ENCODE data around the gene KRT76. TPM values are rescaled to one million over a fixed set of nuclear protein-coding genes. Genes with fewer than 3 reads are reported as not detected.

Gene KRT76
- total RNA-seq, 4 donors from 2014 or later, result not detected

GRCh38 chr12:52788876-52789636 is 11.9 kb upstream of the KRT76 start:
- DNase-seq (ENCODE audit: extremely low spot score), result no peak

GRCh38 chr12:52788192-52788875 is 11.2 kb upstream of the KRT76 start:
- no peaks in the 10 kb centered on the region for H3K9me3 ChIP-seq
- intact Hi-C loops (cut with DNase I), result no loop called here
- WGBS, result 67% methylated on average over 6 of the region's 6 CpGs

More at GRCh38 chr12:52788876-52789636, 11.9 kb upstream of the KRT76 start:
- intact Hi-C loops (cut with DNase I), result no loop called here
- Histone ChIP-seq H3K9me3 (no peaks in the 10 kb centered on the region), H3K4me3 (no peak overlapping the region), H3K27me3 (peaks cover 0 to 57% (median 13%) of the 10 kb centered on the region in 4 donors), H3K4me1 (peaks cover 0 to 10% (median 8%) of the 10 kb centered on the region in 4 donors), H3K27ac (replicated peaks in 1 of 4) (no peak overlapping the region), H3K36me3 (no peaks in the 10 kb centered on the region)
- no peak for TF ChIP-seq POLR2A (IDR thresholded peaks at IDR 0.05; ENCODE audit: low read depth)
- no peak for TF ChIP-seq EP300 (IDR thresholded peaks at IDR 0.05)
- TF ChIP-seq CTCF (IDR thresholded peaks at IDR 0.05), result no peak
- WGBS, result 89% methylated on average over 11 of the region's 11 CpGs

DNA sequence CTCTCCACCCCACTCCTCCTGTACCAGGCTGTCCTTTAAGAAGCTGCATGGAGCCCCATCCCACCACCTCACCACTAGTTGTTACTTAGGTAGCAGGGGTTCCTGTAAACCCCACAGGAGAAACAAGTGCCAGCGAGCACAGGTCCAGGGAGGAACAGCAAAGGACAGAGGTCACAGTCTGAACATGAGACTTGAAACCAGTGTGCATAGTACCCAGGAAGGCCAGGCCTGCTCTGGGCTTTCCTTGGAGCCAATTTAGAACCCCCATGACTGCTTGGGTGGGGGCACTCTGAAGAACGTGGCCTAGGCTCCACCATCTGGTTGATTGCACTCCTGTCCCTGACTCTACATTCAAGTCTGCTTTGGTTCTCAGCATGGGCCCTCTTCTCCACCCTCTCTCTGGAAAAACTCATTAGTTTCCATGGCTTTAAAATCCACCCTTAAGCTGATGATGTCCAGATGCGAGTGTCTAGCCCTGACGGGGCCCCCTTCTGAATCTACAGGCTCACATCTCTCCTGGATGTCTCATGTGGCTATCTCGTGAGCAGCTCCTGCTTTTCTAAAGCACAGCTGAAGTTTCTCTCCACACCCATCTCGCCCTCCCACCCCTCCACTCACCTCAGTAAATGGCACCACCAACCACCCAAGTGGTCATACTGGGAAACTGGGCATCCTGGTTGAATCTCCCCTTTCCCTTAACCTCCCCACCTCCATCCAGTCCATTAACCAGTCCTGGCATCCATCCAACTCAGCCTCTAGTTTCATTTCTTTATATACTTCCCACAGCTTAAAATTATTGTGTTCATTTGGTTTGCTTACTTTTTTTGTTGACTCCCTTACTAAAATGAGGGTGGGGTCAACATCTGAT is 10.4 kb upstream of the KRT76 start:
- intact Hi-C loops (cut with DNase I), result no loop called here
- Histone ChIP-seq H3K9me3 (no peaks in the 10 kb centered on the region), H3K27me3 (peaks cover 0 to 49% (median 13%) of the 10 kb centered on the region in 4 donors), H3K4me3 (no peak overlapping the region), H3K4me1 (peaks cover 0 to 10% (median 8%) of the 10 kb centered on the region in 4 donors), H3K36me3 (no peaks in the 10 kb centered on the region), H3K27ac (replicated peaks in 1 of 4) (no peak overlapping the region)
- 63% methylated on average over 6 of the region's 6 CpGs for WGBS
- TF ChIP-seq POLR2A (IDR thresholded peaks at IDR 0.05; ENCODE audit: low read depth) (no peak), EP300 (IDR thresholded peaks at IDR 0.05) (no peak), POLR2AphosphoS5 (IDR thresholded peaks at IDR 0.05) (no peak), CTCF (IDR thresholded peaks at IDR 0.05) (no peak)
- no peak for DNase-seq (ENCODE audit: extremely low spot score)

More at GRCh38 chr12:52788192-52788875, 11.2 kb upstream of the KRT76 start:
- Histone ChIP-seq H3K4me1 (peaks cover 0 to 10% (median 8%) of the 10 kb centered on the region in 4 donors), H3K27ac (replicated peaks in 1 of 4) (no peak overlapping the region), H3K4me3 (no peak overlapping the region), H3K36me3 (no peaks in the 10 kb centered on the region), H3K27me3 (peaks cover 0 to 56% (median 13%) of the 10 kb centered on the region in 4 donors)
- TF ChIP-seq POLR2AphosphoS5 (IDR thresholded peaks at IDR 0.05), result no peak
- no peak for TF ChIP-seq POLR2A (IDR thresholded peaks at IDR 0.05; ENCODE audit: low read depth)
- TF ChIP-seq CTCF (IDR thresholded peaks at IDR 0.05), result no peak
- no peak for TF ChIP-seq EP300 (IDR thresholded peaks at IDR 0.05)
- DNase-seq (ENCODE audit: extremely low spot score), result no peak

DNA sequence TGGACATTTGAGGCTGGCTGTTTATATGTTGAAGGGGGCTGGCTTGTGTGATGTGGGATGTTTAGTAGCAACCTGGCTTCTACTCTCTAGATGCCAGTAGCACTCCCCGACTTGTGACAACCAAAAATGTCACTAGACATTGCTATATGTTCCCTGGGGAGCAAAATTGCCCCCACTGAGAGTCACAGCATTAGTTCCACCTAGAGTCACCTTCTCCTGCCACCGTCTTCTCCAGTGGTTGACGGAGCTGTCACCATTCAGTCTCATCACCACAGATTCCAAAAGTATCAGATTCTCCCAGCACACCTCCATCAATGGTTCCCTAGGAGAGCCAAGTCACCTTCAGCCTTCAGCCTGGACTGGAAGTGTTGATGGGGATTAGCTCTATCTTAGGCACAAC is 7.8 kb upstream of the KRT76 start:
- Histone ChIP-seq H3K27ac (replicated peaks in 1 of 4) (no peak overlapping the region), H3K4me1 (peaks cover 0 to 5% (median 3%) of the 10 kb centered on the region in 4 donors), H3K4me3 (no peak overlapping the region), H3K36me3 (no peaks in the 10 kb centered on the region), H3K27me3 (peaks cover 0 to 30% (median 5%) of the 10 kb centered on the region in 4 donors), H3K9me3 (no peaks in the 10 kb centered on the region)
- intact Hi-C loops (cut with DNase I), result no loop called here
- WGBS, result 91% methylated on average over 3 of the region's 3 CpGs
- no peak for DNase-seq (ENCODE audit: extremely low spot score)
- TF ChIP-seq POLR2A (IDR thresholded peaks at IDR 0.05; ENCODE audit: low read depth), result no peak
- TF ChIP-seq EP300 (IDR thresholded peaks at IDR 0.05), result no peak
- no peak for TF ChIP-seq POLR2AphosphoS5 (IDR thresholded peaks at IDR 0.05)
- TF ChIP-seq CTCF (IDR thresholded peaks at IDR 0.05), result no peak

Data from esophagus muscularis mucosa (tissue), 4 donors.